ENCODE results near the gene ITIH3.

The ITIH3 gene

GRCh38 chr3:52779011-52779836 is 15.4 kb upstream of the ITIH3 start:
- no peak for DNase-seq (ENCODE audit: low read depth in 3 of 3)

- no peak for DNase-seq (ENCODE audit: low read depth in 3 of 3)
Observed at GRCh38 chr3:52779837-52780585, 14.6 kb upstream of the ITIH3 start.

- no peak for DNase-seq (ENCODE audit: low read depth in 3 of 3)
Observed at GRCh38 chr3:52781741-52782140, 12.9 kb upstream of the ITIH3 start.

GRCh38 chr3:52782412-52783210 is 12.0 kb upstream of the ITIH3 start:
- DNase-seq (ENCODE audit: low read depth in 3 of 3): no peak

DNA sequence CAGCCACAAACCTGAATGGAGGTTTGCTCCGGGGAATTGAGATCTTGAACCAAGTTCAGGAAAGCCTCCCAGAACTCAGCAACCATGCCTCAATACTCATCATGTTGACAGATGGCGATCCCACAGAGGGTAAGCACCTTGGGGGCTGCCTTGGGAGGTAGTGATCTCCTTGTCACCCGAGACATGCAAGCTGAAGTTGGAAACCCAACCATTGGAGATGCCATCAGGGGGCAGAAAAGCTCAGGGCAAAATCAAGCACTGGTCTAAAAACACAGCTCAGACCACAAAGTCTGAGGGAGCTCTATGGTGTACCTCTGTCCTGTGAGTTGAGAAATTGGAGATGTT is 11.4 kb upstream of the ITIH3 start:
- DNase-seq (ENCODE audit: low read depth in 3 of 3): no peak

DNA sequence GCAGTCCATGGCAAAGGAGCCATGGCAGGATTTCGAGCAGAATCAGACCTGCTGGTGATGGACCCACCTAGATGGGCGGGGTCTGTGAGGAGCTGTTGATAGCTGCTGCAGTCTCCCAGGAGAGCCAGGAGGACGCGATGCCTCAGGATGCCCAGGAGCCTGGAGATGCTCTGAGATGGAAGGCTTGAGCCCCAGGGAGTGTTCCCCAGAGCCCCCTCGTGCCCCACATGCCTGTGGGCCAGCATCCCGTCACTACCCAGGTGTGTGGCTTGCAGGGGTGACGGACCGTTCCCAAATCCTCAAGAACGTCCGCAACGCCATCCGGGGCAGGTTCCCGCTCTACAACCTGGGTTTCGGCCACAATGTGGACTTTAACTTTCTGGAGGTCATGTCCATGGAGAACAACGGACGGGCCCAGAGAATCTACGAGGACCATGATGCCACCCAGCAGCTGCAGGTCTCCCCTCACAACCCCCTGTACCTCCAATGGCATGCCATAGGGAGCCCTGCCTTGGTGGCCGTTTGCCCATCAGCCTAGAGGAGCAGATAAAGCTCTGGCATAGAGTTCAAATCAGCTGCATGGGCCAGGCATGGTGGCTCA is 10.5 kb upstream of the ITIH3 start:
- DNase-seq (ENCODE audit: low read depth in 3 of 3): no peak

DNA sequence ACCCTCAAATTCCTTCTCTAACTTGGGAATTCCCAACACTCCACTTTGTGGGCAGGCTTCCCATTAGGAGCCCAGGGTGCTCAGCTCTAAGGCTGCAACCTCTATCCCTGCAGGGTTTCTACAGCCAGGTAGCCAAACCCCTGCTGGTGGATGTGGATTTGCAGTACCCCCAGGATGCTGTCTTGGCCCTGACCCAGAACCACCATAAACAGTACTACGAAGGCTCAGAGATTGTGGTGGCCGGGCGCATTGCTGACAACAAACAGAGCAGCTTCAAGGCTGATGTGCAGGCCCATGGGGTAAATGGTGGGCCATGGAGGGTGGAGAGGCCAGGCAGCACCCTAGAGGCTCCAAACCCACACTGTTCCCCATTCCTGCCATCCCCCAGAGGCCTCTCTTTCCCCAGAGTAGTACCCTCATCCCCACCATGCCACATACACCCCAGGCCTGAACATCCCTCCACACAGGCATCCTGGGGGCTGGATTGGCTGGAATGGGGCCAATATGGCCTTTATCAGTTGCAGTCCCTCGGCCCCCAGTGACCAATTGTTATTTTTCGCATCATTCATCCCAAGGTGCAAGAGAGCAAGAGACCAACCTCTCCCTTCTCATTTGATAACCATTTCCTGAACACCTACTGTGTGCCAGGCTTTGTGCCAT is 9.5 kb upstream of the ITIH3 start:
- DNase-seq (ENCODE audit: low read depth in 3 of 3): no peak

GRCh38 chr3:52786330-52787215 is 8.0 kb upstream of the ITIH3 start:
- no peak for DNase-seq (ENCODE audit: low read depth in 3 of 3)

GRCh38 chr3:52787246-52787645 is 7.3 kb upstream of the ITIH3 start:
- DNase-seq (ENCODE audit: low read depth in 3 of 3): no peak

DNA sequence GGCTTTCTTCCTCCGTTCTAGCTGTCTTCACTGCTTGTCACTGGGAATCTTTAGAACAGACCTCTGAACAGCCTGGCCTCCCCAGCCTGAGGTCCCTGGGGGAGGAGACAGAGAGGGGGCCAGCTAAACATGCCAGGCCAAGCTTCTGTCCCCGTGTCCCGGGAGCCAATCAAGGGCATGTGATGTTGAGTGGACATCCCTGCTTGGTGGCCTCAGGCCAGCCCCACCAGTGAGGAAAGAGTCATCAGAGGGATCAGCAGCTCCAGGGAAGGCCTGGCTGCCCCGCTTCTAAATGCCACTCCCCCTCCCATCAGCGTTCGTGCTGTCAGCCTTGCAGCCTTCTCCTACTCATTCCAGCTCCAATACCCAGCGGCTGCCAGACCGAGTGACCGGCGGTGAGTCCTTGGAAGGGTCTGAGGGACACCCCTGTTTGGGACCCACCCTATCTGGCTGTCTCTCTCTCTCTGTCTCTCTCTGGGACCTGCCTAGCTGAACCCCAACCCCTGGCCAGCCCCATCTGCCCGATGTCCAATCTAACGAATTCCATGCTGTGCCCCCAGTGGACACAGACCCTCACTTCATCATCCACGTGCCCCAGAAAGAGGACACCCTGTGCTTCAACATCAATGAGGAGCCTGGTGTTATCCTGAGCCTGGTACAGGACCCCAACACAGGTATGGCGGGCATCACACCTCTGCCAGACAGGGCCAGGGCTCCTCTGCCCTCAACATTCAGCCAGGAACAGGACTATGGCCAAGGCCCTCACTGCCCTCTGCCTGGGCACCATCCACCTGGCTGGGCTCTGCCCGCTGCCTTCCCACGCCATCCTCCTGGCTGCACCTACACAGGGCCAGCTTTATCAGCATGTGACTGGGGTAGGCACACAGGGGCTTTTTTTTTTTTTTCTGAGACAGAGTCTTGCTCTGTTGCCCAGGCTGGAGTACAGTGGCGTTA is 6.6 kb upstream of the ITIH3 start:
- no peak for DNase-seq (ENCODE audit: low read depth in 3 of 3)

DNA sequence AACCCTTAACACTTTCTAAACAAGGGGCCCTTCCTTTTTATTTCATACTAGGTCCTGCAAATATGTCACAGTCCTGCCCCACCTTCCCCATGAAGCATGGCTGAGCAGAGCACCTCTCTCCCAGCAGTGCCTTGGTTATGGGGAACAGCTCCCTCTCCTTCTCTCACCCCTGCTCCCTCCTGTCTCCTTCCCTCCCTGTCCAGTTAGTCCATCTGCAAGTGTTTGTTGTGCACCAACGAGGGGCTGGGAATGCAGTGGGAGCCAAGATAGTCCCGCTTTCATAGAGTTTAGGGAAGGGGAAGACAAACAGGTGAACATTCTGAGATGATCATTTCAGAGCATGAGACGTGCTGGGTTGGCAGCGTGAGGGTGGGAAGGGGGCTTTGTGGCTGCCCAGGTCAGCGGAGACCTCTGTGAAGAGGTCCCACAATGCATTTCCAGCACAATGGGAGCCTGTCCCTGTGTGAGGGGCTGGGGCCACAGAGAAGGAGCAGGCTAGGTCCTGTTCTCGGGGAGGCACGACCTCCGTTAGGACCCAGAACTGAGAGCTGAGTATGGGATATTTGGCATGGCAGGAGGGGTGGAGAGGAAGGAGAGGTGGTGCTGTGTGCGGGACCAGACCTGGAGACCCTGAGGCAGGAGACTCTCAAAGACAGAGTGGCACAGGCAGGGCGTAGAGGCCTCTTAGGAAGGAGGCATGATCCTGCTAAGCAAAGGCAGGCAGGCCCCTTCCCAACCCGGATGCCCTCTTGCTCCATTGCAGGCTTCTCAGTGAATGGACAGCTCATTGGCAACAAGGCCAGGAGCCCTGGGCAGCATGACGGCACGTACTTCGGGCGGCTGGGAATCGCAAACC is 5.5 kb upstream of the ITIH3 start:
- DNase-seq (ENCODE audit: low read depth in 3 of 3): no peak

GRCh38 chr3:52789746-52790040 is 4.9 kb upstream of the ITIH3 start:
- no peak for DNase-seq (ENCODE audit: low read depth in 3 of 3)

- DNase-seq (ENCODE audit: low read depth in 3 of 3): no peak
Observed at GRCh38 chr3:52790337-52790736, 4.3 kb upstream of the ITIH3 start.

- no peak for DNase-seq (ENCODE audit: low read depth in 3 of 3)
Observed at GRCh38 chr3:52790741-52791140, 3.9 kb upstream of the ITIH3 start.

- no peak for DNase-seq (ENCODE audit: low read depth in 3 of 3)
Observed at GRCh38 chr3:52791366-52791765, 3.2 kb upstream of the ITIH3 start.

DNA sequence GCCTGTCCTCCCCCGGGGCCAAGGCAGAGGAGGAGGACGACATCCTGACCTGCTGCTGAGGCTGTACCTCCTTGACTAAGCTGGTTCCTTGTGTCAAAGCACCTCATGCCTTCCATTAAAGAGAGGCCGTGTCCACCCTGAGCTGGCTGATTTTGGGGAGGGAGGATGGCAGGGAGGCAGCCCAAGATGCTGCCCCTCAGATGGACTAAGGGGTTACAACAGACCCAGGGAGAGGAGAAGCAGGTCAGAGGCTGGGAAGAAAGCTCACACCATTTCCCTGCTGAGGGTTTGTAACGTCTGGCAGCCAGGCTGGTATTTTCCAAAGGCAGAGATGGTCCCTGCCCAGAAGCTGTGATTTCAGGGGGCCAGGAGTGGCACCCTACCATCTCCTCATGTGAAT is 2.7 kb upstream of the ITIH3 start:
- DNase-seq (ENCODE audit: low read depth in 3 of 3): no peak

DNA sequence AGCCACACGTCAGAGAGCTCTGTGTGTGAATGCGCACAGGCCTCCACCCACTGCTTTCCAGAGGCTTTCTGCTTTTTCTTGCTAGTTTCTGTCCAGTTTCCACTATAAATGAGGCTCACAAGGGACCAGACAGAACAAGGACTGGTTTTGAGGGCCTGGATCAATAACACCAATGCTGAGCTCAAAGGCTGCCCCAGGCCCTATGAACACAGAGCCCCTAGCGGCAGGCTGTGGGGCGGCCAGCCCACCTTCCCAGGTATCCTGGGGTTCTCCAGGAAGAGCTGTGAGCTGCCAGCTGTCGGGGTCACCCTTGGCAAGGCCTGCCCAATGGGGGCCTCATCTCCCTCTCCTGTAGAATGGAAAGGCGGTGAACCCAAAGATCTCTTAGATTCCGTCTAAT is 2.2 kb upstream of the ITIH3 start:
- no peak for DNase-seq (ENCODE audit: low read depth in 3 of 3)

DNA sequence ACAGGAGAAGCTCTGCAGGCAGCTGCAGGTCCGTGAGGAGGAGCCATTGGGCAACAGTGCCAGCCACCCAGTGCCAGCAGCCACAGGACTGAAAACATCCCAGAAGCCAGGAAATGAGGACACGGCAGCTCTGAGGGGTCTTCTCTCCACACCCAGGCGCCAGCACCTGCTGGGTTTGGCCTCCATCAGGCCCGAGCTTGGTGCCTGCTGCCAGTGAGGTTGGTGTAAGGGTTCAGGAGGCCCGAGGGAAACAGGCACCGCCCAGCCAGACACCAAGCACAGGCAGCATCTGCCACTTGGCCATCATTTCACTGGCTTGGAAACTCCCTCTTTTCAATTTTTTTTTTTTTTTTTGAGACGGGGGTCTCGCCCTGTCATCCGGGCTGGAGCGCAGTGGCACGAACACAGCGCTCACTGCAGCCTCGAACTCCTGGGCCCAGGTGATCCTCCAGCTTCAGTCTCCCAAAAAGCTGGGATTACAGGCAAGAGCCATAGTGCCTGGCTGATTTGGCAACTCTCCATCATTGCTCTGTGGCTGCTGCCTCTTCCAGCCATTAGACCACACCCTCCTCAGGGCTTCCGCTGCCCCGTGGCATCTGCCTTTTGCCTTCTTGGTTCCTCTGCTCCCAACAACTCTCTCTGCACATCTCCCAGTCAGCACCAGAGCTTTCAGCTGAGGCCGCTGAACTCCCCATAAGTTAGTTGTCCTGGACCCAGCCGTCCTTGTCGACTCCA is 1.5 kb upstream of the ITIH3 start:
- DNase-seq (ENCODE audit: low read depth in 3 of 3): no peak

All from stimulated activated CD4-positive, alpha-beta T cell treated with anti-CD3 and anti-CD28 coated beads, TNF-alpha, amount 100 ng/mL, for 48 hours (primary cell).